NOMO-1 treated with DMSO at 0.1 percent for 48 hours (cell line): ENCODE results near the gene PUS7L.
"Not testable (repeated sequence)": the region's sequence is repeated elsewhere in the genome, so short reads cannot be mapped to it uniquely, and the experiment has no call there.

Experiments
- DNase-seq: peaks from one replicate; lab custom pipeline; 2025; ENCODE audit not compliant: unreplicated experiment; lab: John Stamatoyannopoulos, UW

Gene PUS7L

DNA sequence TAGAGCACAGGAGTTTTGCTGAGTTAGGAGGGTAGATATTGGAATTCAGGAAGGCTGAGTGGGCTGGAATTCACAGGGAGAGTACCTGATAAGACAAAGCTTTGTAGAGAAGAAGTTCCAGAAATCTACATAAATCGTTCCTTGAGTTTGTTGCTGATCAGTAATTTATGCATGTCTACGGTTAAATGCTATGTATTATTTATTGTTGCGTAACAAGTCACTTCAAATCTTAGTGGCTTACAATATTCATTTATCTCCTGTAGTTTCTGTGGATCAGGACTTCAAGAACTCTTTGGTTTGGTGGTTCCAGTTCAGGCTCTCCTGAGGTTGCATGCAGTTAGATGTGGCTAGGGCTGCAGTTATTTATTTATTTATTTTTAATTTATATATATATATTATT is 7.8 kb downstream of the PUS7L start:
- DNase-seq, result no peak

- no peak for DNase-seq
Observed at GRCh38 chr12:43749016-43749415, 9.6 kb downstream of the PUS7L start.

DNA sequence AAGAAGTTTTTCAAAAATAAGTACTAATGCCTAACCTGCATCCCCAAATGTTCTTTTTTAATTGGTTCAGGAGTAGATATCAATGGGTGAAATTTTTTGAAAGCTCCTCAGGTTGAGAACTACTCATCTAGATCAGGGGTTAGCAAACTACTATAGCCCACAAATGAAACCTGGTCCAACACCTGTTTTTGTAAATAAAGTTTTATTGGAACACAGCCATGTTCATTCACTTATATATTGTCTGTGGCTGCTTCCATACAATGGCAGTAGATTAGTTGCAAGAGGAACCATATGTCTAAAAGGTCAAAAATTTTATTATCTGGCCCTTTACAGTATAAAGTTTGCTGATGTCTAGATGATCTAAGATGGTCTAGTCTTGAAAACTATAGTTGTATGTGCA is 13.8 kb downstream of the PUS7L start:
- no peak for DNase-seq

GRCh38 chr12:43742106-43742505 is 16.5 kb downstream of the PUS7L start:
- no peak for DNase-seq

DNA sequence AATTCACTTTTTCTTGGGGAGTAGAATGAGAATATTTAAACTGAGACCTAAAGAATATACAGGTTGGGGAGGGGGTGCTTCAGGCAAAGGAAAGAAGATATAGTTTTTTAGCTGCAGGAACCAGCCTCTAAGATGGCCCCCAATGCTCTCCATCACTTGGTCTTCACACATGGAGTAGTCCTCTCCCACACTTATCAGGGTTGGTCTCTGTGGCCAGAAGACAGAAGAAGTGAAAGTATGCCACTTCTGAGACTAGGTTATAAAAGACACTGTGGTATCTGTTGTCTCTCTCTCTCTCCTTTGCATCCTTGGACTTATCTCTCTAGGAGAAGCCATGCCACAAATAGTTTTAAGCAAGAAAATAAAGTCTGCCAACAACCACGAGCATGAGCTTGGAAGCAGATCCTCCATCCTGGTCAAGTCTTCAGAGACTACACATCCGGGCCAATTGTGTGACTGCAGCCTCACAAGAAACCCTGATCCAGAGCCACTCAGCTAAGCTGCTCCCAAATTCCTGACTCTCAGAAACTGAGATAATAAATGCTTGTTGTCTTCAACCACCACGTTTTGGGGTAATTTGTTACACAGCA is 18.0 kb downstream of the PUS7L start:
- no peak for DNase-seq

GRCh38 chr12:43737646-43738045 is 20.9 kb downstream of the PUS7L start:
- no peak for DNase-seq

DNA sequence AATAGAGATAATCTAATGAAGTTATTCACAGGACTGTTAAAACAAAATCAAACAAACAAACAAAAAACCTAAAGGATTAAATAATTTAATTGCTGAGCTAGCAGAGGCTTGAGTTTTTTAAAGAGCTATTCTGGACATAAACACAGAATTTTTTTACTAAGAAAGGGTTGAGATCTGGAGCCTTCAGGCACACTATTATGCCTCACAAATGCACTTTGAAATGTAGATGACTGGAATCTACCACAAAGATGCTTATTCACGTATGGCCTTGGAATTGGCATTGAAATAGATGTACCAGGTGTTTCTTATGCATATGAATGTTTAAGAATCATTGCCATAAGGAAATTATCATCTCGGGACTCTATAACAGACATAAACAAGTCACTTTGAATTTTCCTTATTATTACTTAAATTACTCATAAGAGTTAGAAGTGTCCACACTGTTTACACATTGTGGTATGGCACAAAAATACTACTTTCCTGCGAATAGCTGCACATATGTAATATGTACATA is 21.6 kb downstream of the PUS7L start:
- no peak for DNase-seq

- DNase-seq, result no peak
Observed at GRCh38 chr12:43733687-43734086, 24.9 kb downstream of the PUS7L start.

GRCh38 chr12:43730283-43730682 is 28.3 kb downstream of the PUS7L start:
- no peak for DNase-seq

DNA sequence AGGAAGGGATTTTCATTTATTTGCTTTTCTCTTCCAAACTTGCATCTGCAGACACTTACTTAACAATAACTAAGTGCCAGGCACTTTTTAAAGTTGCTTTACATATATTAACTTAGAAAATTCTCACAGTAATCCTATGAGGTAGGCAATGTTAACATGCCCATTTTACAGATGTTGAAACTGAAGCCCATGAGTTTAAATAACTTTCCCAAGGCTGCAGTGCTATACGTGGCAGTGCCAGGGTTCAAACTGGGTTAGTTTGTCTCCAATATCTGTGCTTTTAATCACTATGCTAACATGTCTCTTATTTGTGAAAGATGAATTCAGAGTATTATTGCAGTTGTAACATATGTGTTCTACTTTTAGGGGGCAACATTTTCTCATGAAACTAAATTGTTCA is 29.9 kb downstream of the PUS7L start:
- no peak for DNase-seq

GRCh38 chr12:43728117-43728516 is 30.5 kb downstream of the PUS7L start:
- no peak for DNase-seq

DNA sequence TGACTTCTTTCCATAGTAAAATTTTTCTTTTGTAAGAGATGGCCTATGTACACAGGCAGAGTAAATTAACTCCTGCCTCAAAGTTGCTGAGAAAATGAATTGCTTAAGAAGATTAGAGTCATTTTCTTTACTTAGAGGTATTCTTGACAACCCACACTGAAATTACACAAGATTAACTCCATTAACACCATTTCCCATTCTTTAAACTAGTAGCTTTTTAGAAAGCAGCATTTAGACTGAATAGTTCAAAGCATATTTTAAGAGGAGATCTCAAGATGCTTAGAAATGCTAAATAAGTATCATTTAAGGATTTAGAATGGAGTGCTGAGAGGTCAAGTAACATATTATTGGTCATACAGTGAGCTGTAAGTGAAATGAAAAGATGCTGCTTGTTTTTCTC is 35.5 kb downstream of the PUS7L start:
- no peak for DNase-seq

DNA sequence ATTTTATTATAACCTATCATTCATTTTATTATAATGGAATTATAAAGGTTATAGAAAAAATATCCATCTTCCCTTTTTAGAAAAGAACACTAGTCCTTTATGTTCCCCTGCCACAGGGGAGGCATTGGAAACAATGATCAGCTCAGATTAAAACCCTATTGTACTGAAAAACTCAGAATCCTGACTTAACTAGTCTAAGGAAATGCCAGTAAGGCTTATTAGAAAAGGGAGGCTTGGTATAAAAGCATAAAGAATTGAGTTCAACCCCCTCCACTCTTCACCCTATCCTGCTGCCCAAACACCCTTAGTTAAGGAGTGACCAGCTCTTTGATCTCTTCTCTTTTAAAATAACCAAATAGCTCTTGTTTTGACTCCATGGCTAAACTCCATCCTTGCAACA is 36.0 kb downstream of the PUS7L start:
- no peak for DNase-seq

DNA sequence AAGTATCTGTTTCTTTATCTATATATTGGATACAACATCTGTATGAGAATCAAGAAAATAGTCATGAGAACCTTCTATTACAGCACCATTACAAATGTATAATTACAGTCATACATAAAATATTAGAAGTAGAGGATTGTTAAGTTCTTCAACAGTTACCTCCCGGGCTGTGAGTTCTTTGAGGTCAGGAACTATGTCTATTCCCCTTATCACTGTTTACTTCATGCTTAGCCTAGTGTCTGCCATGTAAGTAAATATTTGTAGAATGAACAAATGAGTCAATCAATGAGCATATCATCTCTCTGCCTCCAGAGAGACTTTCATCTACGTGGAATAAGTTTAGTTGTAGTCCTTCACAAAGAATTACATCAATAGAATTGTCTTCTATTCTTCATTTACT is 47.2 kb downstream of the PUS7L start:
- no peak for DNase-seq

- DNase-seq, result not testable (repeated sequence)
Observed at GRCh38 chr12:43703772-43704171, 54.8 kb downstream of the PUS7L start.

DNA sequence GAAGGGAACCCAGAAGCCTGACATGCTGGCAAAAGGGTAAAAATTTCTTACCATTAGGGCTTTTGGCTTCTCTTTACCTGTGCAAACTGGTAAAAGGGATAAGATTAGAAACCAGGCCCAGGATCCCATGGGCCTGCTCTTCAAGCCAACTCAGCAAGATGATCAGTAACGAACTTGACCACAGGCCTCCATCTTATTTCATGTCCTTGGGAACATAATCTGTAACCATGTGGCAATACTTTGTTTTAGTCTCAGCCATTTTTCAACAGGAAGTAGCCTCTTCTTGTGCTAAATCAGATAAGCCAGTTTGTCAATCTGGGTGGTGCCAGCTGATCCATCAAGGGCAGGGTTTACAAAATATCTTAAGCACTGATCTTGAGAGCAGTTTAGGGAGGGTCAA is 57.4 kb downstream of the PUS7L start:
- DNase-seq, result not testable (repeated sequence)

DNA sequence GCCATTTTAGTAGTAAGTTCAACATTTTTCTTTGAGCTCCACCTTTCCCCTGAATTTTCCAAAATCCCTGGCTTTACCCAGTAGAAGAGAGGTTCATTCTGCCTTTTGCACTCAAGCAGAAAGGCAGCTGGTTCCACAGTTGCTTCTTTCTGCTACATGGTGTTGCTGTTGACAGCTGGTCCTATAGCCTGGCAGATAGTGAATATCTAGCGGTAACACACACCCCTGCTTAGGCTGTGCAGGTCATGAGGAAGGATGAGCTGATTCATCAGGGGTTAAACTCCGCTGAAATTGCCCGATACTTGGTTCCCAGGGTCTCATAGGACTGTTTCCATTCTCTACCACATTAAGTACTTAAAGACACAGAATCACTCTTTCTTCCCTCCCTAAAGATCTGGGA is 62.4 kb downstream of the PUS7L start:
- DNase-seq, result no peak

GRCh38 chr12:43694879-43695278 is 63.7 kb downstream of the PUS7L start:
- DNase-seq, result no peak

GRCh38 chr12:43692064-43692463 is 66.5 kb downstream of the PUS7L start:
- DNase-seq, result peak; percentile 40

DNA sequence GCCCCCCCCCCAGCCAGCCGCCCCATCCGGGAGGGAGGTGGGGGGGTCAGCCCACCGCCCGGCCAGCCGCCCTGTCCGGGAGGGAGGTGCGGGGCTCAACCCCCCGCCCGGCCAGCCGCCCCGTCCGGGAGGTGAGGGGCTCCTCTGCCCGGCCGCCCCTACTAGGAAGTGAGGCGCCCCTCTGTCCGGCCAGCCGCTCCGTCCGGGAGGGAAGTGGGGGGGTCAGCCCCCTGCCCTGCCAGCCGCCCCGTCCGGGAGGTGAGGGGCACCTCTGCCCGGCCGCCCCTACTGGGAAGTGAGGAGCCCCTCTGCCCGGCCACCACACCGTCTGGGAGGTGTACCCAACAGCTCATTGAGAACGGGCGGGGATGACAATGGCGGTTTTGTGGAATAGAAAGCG is 73.1 kb downstream of the PUS7L start:
- not testable (repeated sequence) for DNase-seq

GRCh38 chr12:43676183-43676813 is 82.3 kb downstream of the PUS7L start:
- peak; percentile 11 for DNase-seq

DNA sequence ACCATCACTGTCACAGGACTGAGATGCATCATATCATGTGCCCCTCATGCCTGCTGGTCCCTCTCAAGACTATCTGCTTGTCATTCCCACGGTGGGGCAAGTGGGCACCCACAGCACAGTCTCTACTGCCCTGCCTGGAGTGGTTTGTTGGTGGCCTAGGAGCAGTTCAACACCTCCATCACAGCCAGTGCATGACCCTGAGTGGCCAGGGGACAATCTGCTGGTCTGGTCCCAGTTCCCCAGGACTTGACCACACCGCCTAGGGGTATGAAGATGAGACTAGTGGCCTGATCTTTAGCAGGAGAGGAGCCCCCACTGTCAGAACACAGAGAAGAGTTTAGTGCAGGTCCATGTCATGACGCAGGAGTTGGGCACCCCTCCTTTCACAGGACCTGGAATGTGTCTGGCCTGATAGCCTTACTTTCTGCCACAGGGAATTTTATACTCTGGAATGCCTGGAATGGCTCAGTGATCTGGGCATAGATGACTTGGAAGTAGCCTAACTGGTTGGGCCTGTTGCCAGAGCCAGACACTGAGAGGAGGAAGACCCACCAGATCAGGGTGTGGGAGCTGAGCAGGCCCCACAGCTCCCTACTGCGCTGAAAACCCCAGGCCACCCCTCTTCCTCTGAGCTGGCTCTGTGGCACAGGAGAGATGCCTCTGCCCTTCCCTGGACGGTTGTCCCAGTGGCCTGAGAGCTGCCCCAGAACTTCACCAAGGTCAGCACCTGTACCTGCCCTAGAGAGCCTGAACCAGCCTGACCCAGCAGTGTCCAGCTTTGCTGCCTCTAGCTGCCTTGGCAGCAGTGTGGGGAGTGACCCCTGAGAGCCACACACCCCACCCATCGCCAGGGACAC is 83.3 kb downstream of the PUS7L start:
- no peak for DNase-seq
